T-helper 2 cell treated with Interferon-gamma antibody and Interleukin-4, amounts not matched to agents 5 μg/mL and 100 μg/mL, for 36 hours (primary cell): ENCODE results near the gene TTC6.

ENCODE experiments used
- DNase-seq: peaks from one replicate; pipeline ENCODE4 v3.0.0; 2021; ENCODE audit warnings: low spot score
- H3K27ac Mint-ChIP-seq: one replicate; pipeline ENCODE4 v1.8.0; 2021; ENCODE audit warnings: mild to moderate bottlenecking, mixed read lengths
- H3K27me3 Mint-ChIP-seq: one replicate; pipeline ENCODE4 v1.8.0; 2021; ENCODE audit warnings: low read depth, mixed read lengths
- H3K36me3 Mint-ChIP-seq: one replicate; pipeline ENCODE4 v1.8.0; 2021; ENCODE audit warnings: low read depth, mixed read lengths
- H3K4me1 Mint-ChIP-seq: one replicate; pipeline ENCODE4 v1.8.0; 2021; ENCODE audit warnings: low read depth, mixed read lengths
- H3K4me3 Mint-ChIP-seq: one replicate; pipeline ENCODE4 v1.8.0; 2022; ENCODE audit warnings: mild to moderate bottlenecking, moderate library complexity, mixed read lengths
- H3K9me3 Mint-ChIP-seq: one replicate; pipeline ENCODE4 v1.8.0; 2021; ENCODE audit warnings: mixed read lengths

The TTC6 gene

GRCh38 chr14:37597914-37598746 lies 2.7 kb downstream of the TTC6 start:
- Mint-ChIP-seq H3K4me3 (no peak overlapping the region), H3K9me3 (peaks cover 6% of the 10 kb centered on the region), H3K27me3 (peaks cover 74% of the 10 kb centered on the region), H3K36me3 (peaks cover 2% of the 10 kb centered on the region), H3K27ac (no peak overlapping the region), H3K4me1 (peaks cover 6% of the 10 kb centered on the region)
- DNase-seq: no peak

DNA sequence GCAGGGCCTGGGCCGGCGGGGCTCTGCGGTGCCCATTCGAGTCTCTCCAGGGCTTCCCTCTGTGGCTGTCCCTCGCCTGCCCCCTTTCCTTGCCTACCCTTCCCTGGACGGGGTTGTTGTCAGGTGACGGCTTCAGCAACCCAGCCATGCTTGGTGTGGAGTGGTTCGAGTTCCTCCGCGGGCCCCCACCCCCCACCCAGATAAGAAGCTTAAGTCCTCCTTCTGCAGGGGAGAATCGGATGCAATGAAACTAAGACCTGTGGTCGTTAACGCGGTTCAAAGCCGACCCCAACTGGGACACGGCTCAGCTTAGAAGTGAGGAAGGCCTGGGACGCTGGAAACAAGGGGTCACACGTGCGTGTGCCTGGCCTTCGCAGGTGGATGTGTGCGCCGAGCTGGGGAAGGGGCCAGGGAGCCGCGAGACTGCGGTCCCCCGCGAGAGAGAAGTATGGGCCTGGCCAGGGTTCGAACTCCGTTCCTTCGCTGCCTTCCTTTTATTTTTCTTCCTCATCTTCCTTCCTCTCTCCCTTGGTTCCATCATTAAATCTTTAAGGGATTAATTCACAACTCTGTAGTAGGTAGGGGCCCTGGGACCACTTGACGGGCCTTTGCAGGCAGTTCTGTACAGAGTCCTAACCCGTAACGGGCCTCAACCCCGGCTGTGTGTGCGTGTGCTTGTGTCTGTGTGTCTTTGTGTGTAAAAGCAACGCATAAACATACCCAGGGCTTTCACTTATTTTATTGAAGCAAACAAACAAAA lies 3.5 kb downstream of the TTC6 start:
- Mint-ChIP-seq H3K9me3 (peaks cover 6% of the 10 kb centered on the region), H3K4me3 (peak overlapping the region; percentile 24), H3K27ac (no peak overlapping the region), H3K4me1 (peaks cover 5% of the 10 kb centered on the region), H3K36me3 (peaks cover 2% of the 10 kb centered on the region), H3K27me3 (peaks cover 69% of the 10 kb centered on the region)
- DNase-seq: no peak

GRCh38 chr14:37599507-37600368 lies 4.3 kb downstream of the TTC6 start:
- DNase-seq: no peak
- Mint-ChIP-seq H3K4me1 (peaks cover 2% of the 10 kb centered on the region), H3K27me3 (peaks cover 64% of the 10 kb centered on the region), H3K4me3 (no peak overlapping the region), H3K36me3 (peaks cover 2% of the 10 kb centered on the region), H3K27ac (no peak overlapping the region), H3K9me3 (peaks cover 6% of the 10 kb centered on the region)

- Mint-ChIP-seq H3K27me3 (peaks cover 59% of the 10 kb centered on the region), H3K9me3 (peaks cover 6% of the 10 kb centered on the region), H3K27ac (no peak overlapping the region), H3K4me1 (peaks cover 2% of the 10 kb centered on the region), H3K4me3 (no peak overlapping the region), H3K36me3 (peaks cover 2% of the 10 kb centered on the region)
- no peak for DNase-seq
Observed at GRCh38 chr14:37600880-37601741, 5.7 kb downstream of the TTC6 start.

GRCh38 chr14:37601865-37602264 lies 6.4 kb downstream of the TTC6 start:
- H3K9me3 Mint-ChIP-seq: peaks cover 6% of the 10 kb centered on the region
- H3K36me3 Mint-ChIP-seq: peaks cover 2% of the 10 kb centered on the region
- no peak overlapping the region for H3K4me3 Mint-ChIP-seq
- peaks cover 51% of the 10 kb centered on the region for H3K27me3 Mint-ChIP-seq
- H3K27ac Mint-ChIP-seq: no peak overlapping the region
- no peak for DNase-seq
- peaks cover 2% of the 10 kb centered on the region for H3K4me1 Mint-ChIP-seq

- Mint-ChIP-seq H3K27ac (no peak overlapping the region), H3K4me3 (no peak overlapping the region), H3K9me3 (peaks cover 6% of the 10 kb centered on the region), H3K27me3 (peaks cover 41% of the 10 kb centered on the region), H3K36me3 (peaks cover 2% of the 10 kb centered on the region), H3K4me1 (peaks cover 2% of the 10 kb centered on the region)
- no peak for DNase-seq
Observed at GRCh38 chr14:37602605-37603453, 7.4 kb downstream of the TTC6 start.

DNA sequence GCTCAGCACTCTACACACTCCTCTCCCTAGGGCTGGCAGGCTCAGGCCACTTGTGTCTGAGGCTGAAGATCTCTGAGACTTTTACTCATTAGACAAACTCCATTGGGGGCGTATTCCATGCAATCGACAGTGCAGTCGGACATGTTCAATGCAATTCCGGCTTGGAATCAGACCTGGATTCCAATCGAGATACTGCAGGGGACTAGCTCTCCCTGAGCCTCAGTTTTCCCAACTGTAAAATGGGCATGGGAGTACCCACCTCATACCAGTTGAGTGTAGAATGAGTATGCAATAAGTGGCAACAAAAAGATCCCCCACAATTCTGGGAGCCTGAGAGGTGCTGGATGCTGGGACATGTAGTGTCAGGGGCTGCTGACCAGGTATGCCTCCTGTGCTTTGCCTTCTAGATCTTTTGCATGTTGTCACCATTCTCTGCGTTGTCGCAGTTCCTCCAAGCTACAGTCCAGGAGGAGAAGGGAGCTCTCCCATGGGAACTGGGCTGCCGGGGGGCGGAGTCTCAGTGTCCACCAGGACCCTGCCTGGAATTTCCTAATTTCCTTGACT lies 8.3 kb downstream of the TTC6 start:
- Mint-ChIP-seq H3K36me3 (peaks cover 2% of the 10 kb centered on the region), H3K9me3 (peaks cover 5% of the 10 kb centered on the region), H3K4me1 (peaks cover 2% of the 10 kb centered on the region), H3K27me3 (peaks cover 34% of the 10 kb centered on the region), H3K27ac (no peak overlapping the region), H3K4me3 (no peak overlapping the region)
- no peak for DNase-seq

- no peak overlapping the region for H3K4me3 Mint-ChIP-seq
Observed at GRCh38 chr14:37606678-37607077, 11.2 kb downstream of the TTC6 start.

DNA sequence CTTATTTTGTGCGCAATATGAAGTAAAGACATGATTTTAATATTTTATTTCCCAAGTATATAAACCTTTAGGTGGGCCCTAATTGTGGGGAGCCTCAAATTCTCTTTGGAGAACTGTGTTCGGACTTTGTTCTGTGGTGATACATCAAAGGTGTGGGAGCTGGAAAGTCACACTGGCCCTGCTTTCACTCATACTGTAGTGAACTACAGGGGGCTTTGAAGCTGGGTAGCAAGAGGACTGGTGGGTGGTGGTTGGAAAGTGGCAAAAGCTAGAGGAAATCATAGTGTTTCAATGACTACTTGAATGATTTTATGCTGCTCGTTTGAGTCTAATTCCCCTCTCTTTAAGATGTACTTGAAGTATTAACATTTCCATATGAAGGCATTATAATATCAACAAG lies 13.2 kb downstream of the TTC6 start:
- Mint-ChIP-seq H3K27ac (no peak overlapping the region), H3K27me3 (peaks cover under 1% of the 10 kb centered on the region), H3K4me1 (no peaks in the 10 kb centered on the region), H3K36me3 (no peaks in the 10 kb centered on the region), H3K4me3 (no peak overlapping the region), H3K9me3 (peaks cover 3% of the 10 kb centered on the region)
- no peak for DNase-seq

More at GRCh38 chr14:37606678-37607077, 11.2 kb downstream of the TTC6 start:
- no peaks in the 10 kb centered on the region for H3K4me1 Mint-ChIP-seq
- peaks cover 10% of the 10 kb centered on the region for H3K27me3 Mint-ChIP-seq
- DNase-seq: no peak
- H3K9me3 Mint-ChIP-seq: no peaks in the 10 kb centered on the region
- no peak overlapping the region for H3K27ac Mint-ChIP-seq
- H3K36me3 Mint-ChIP-seq: no peaks in the 10 kb centered on the region

DNA sequence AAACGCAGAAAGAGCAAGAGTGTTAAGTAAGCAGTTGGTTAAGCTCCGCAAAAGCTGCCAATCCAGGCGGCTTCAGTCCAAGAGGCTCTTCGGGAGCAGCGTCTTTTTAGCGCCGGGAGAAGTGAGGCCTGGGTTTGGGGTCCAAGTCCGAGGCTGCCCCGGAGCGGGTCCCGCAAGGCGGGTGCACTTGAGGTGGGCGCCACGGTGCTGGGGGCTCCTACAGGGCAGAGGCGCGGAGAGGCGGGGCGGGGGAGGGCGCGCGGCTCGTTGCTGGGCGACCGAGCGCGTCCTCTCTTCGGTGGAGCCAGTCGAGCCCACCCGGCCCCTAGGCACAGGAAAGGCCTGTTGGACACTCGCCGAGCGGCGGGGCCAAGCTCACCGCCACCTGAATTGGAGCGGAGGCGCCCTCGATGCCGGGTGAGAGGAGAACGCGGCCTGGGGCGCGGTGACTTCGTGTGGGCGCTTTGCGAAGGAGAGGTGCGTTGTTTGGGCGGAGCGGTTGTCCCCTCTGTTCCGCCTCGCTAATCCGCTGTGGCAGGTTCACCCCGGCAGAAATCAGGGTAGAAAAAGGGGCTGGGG lies 15.6 kb downstream of the TTC6 start:
- Mint-ChIP-seq H3K4me3 (no peak overlapping the region), H3K9me3 (peaks cover 16% of the 10 kb centered on the region), H3K27me3 (no peaks in the 10 kb centered on the region), H3K4me1 (no peaks in the 10 kb centered on the region), H3K36me3 (no peaks in the 10 kb centered on the region), H3K27ac (no peak overlapping the region)
- DNase-seq: no peak

- no peaks in the 10 kb centered on the region for H3K27me3 Mint-ChIP-seq
- H3K9me3 Mint-ChIP-seq: peaks cover 18% of the 10 kb centered on the region
- no peak overlapping the region for H3K4me3 Mint-ChIP-seq
- H3K36me3 Mint-ChIP-seq: no peaks in the 10 kb centered on the region
- DNase-seq: no peak
- H3K4me1 Mint-ChIP-seq: no peaks in the 10 kb centered on the region
- no peak overlapping the region for H3K27ac Mint-ChIP-seq
Observed at GRCh38 chr14:37615582-37616289, 20.3 kb downstream of the TTC6 start.
